Lower leg skin (tissue), 4 donors: ENCODE measurements around the gene TCL1A. TPM values are rescaled to one million over a fixed set of nuclear protein-coding genes. Genes with fewer than 3 reads are reported as not detected.

Experiments
- DNase-seq, 2 donors: peaks; one replicate each; pipeline ENCODE4 v3.0.0-alpha.2; 2019; ENCODE audit warnings: low spot score in 2 of 2
- H3K4me3 ChIP-seq: fragments of 200-600 bp; sonication (generic); 2 replicates; pipeline ENCODE4 v1.5.1; 2017; ENCODE audit warnings: mild to moderate bottlenecking, low read depth; ENCODE audit not compliant: poor library complexity, severe bottlenecking
- POLR2A ChIP-seq, 2 donors: fragments of 450-650 bp; IDR thresholded peaks; one replicate each; pipeline ENCODE4 v1.6.1; 2016 to 2017; ENCODE audit warnings: antibody characterized with exemption in 2 of 2, mild to moderate bottlenecking in 1 of 2, moderate library complexity in 1 of 2
- WGBS, 2 donors: methylation state at CpG; one replicate each; pipeline ENCODE4 v1.1.5; 2018; 5-methylcytosine and 5-hydroxymethylcytosine counted together
- intact Hi-C: fragments of 100-400 bp; cut with DNase I; formaldehyde crosslinking; loops from one replicate; pipeline ENCODE4 v1.15.0; 2023; ENCODE audit warnings: low total_unique reads
- total RNA-seq, 4 donors: library from RNA; depleted of rRNA; stranded (reverse); fragments of >200 nt; gene quantifications; one replicate each; pipeline ENCODE4 v1.1.0, GENCODE V29; 2016
- TF ChIP-seq, protein P1 (sequence below), 3 donors: fragments of 450-650 bp; IDR thresholded peaks; one replicate each; pipeline ENCODE4 v1.5.1; 2016; ENCODE audit warnings: antibody characterized with exemption in 3 of 3, mild to moderate bottlenecking in 3 of 3, moderate library complexity in 2 of 3

Gene TCL1A
- total RNA-seq, 4 donors from 2014 or later = not detected

DNA sequence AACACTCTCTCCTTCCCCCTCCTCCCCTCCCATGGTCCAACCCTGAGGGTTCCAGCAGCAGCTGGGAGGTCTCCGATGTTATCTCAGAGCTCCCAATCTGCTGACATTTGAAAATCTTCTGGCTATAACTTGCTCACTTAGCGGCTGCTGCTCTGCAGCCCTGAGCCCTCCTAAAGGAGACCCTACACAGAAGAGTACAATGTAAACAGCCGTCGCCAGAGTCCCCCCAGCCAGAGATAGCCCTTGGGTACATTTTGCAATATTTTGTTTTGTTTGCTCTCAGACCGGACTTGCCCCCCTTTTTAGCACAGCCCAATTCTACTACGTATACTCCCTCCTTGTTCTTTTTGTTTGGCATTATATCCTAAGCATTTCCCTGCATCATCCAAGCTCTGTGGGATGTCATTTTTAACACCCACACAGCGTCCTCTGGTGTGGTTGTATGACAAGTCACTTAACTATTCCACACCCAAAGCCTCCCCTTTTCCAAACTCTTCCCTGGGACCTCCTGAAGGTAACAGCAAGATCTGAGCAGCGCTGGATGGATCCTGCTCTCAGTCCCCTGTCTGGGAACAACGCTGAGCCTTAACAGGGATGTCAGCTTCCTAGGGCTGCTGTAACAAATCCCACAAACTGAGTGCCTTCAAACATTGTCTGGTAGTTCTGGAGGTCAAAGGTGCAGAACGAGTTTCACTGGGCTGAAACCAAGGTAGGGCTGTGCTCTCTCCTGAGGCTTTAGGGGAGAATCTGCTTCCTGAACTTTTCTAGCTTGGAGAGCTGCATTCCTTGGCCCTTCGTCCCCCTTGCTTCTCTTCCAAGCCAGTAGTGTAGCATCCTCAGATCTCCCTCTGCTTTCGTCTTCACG, 53.0 kb downstream of the TCL1A start:
- WGBS, 2 donors = 47 to 55% methylated on average over 13 of the region's 13 CpGs
- peak in 1 of 2 donors; percentile 53 for DNase-seq
- TF ChIP-seq, protein P1, sequence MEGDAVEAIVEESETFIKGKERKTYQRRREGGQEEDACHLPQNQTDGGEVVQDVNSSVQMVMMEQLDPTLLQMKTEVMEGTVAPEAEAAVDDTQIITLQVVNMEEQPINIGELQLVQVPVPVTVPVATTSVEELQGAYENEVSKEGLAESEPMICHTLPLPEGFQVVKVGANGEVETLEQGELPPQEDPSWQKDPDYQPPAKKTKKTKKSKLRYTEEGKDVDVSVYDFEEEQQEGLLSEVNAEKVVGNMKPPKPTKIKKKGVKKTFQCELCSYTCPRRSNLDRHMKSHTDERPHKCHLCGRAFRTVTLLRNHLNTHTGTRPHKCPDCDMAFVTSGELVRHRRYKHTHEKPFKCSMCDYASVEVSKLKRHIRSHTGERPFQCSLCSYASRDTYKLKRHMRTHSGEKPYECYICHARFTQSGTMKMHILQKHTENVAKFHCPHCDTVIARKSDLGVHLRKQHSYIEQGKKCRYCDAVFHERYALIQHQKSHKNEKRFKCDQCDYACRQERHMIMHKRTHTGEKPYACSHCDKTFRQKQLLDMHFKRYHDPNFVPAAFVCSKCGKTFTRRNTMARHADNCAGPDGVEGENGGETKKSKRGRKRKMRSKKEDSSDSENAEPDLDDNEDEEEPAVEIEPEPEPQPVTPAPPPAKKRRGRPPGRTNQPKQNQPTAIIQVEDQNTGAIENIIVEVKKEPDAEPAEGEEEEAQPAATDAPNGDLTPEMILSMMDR (IDR thresholded peaks at IDR 0.05) = no peak
- no peak for TF ChIP-seq POLR2A (IDR thresholded peaks at IDR 0.05)
- H3K4me3 ChIP-seq = no peak overlapping the region
- intact Hi-C loops = no loop called here

GRCh38 chr14:95659990-95660385, 53.9 kb downstream of the TCL1A start:
- 38 to 51% methylated on average over 5 of the region's 5 CpGs for WGBS, 2 donors
- DNase-seq = no peak
- TF ChIP-seq POLR2A (IDR thresholded peaks at IDR 0.05) = no peak
- TF ChIP-seq, protein P1 (IDR thresholded peaks at IDR 0.05) = no peak
- no peak overlapping the region for H3K4me3 ChIP-seq
- intact Hi-C loops = no loop called here

Other genes starting within 250 kb of the TCL1A start
- gene SYNE3, start 197.5 kb downstream of the TCL1A start, total RNA-seq = 10 to 100 TPM; 13.8 to 26.2 (median 15.2) TPM
- gene GLRX5, start 179.1 kb downstream of the TCL1A start, total RNA-seq = 10 to 100 TPM; 26.4 to 34.6 (median 33.9) TPM
- not detected for gene TCL1B, start 27.7 kb downstream of the TCL1A start, total RNA-seq
- under 1 TPM in 1 of 4 donors, not detected in 3; 0.10 TPM for gene TUNAR, start 162.7 kb upstream of the TCL1A start, total RNA-seq